ENCODE data around the gene TARBP1.

TARBP1 gene

GRCh38 chr1:234484991-234485739 lies 6.2 kb upstream of the TARBP1 start:
- no peak for DNase-seq

GRCh38 chr1:234484218-234484617 lies 5.2 kb upstream of the TARBP1 start:
- no peak for DNase-seq

- no peak for DNase-seq
Observed at GRCh38 chr1:234481771-234482170, 2.8 kb upstream of the TARBP1 start.

- no peak for DNase-seq
Observed at GRCh38 chr1:234479866-234480265, 887 bp upstream of the TARBP1 start.

GRCh38 chr1:234479310-234479559 lies 256 bp upstream of the TARBP1 start:
- DNase-seq: no peak

- DNase-seq: peak; percentile 65
Observed at GRCh38 chr1:234478152-234478480, 863 bp downstream of the TARBP1 start.

GRCh38 chr1:234477386-234478151 lies 1.4 kb downstream of the TARBP1 start:
- no peak for DNase-seq

- no peak for DNase-seq
Observed at GRCh38 chr1:234476172-234476571, 2.8 kb downstream of the TARBP1 start.

GRCh38 chr1:234475167-234475793 lies 3.7 kb downstream of the TARBP1 start:
- DNase-seq: no peak

GRCh38 chr1:234474375-234474774 lies 4.6 kb downstream of the TARBP1 start:
- no peak for DNase-seq

GRCh38 chr1:234473118-234473517 lies 5.9 kb downstream of the TARBP1 start:
- DNase-seq: no peak

- DNase-seq: no peak
Observed at GRCh38 chr1:234469376-234469775, 9.6 kb downstream of the TARBP1 start.

GRCh38 chr1:234468580-234468979 lies 10.4 kb downstream of the TARBP1 start:
- no peak for DNase-seq

GRCh38 chr1:234467821-234468220 lies 11.2 kb downstream of the TARBP1 start:
- no peak for DNase-seq

GRCh38 chr1:234466945-234467344 lies 12.0 kb downstream of the TARBP1 start:
- no peak for DNase-seq

- no peak for DNase-seq
Observed at GRCh38 chr1:234463749-234464148, 15.2 kb downstream of the TARBP1 start.

GRCh38 chr1:234460652-234461051 lies 18.3 kb downstream of the TARBP1 start:
- DNase-seq: no peak

GRCh38 chr1:234458352-234459017 lies 20.5 kb downstream of the TARBP1 start:
- no peak for DNase-seq

GRCh38 chr1:234454926-234455325 lies 24.1 kb downstream of the TARBP1 start:
- no peak for DNase-seq

- no peak for DNase-seq
Observed at GRCh38 chr1:234452406-234452965, 26.5 kb downstream of the TARBP1 start.

- DNase-seq: no peak
Observed at GRCh38 chr1:234440348-234440747, 38.6 kb downstream of the TARBP1 start.

GRCh38 chr1:234438579-234438978 lies 40.4 kb downstream of the TARBP1 start:
- DNase-seq: no peak
